Measurements from ENCODE around the gene MRTO4. TPM values are rescaled to one million over a fixed set of nuclear protein-coding genes. Genes with fewer than 3 reads are reported as not detected.

Gene MRTO4
- total and polyA plus RNA-seq, 9 of the 15 experiments (the other 6 are each of a cell fraction or from before 2014, with no cell fraction given) = 62.0 to 173 (median 146) TPM

- no peaks in the 10 kb centered on the region for H3K27me3 ChIP-seq (ENCODE audit: control insufficient read depth in 2 of 2, insufficient read depth in 2 of 2, low read length in 2 of 2)
- ATAC-seq (no peak), DNase-seq (ENCODE audit: extremely low read depth in 1 of 4, low spot score in 3 of 4) (no peak), FAIRE-seq (no peak)
- H3K9me3 ChIP-seq (replicated peaks; ENCODE audit: control insufficient read depth, insufficient read depth, low read depth, low read length) = no peaks in the 10 kb centered on the region
- H3K9ac ChIP-seq (ENCODE audit: insufficient read depth in 1 of 2, low read depth in 2 of 2, low read length in 2 of 2) = 0 out of 4 replicates have a peak overlapping the region, but pooled peaks of 1 of the 2 experiments have one; percentile 11
- H3K36me3 ChIP-seq (ENCODE audit: control insufficient read depth, insufficient read depth, low read length) = peaks cover 58% of the 10 kb centered on the region
- H3K27ac ChIP-seq (ENCODE audit: extremely low read depth, low read depth, low read length) = peak overlapping the region; percentile 51; the same call in 1 of the 3 replicates
- H2AFZ ChIP-seq (ENCODE audit: low read depth, low read length) = no peak overlapping the region
- ChIA-PET POLR2A (interaction anchor here (1.3 to 2.9 kb wide), 4 partner anchors 8 to 60 kb away, joined by 5 to 19 read pairs (median 10); no protein-coding TSS in a partner anchor), CTCF (ENCODE audit: low intra/inter-chr PET ratio) (no interaction called here)
- H3K9me1 ChIP-seq (ENCODE audit: control insufficient read depth, insufficient read depth, low read length) = peaks cover 10% of the 10 kb centered on the region
- peaks cover 100% of the 10 kb centered on the region for H3K79me2 ChIP-seq (ENCODE audit: control insufficient read depth, insufficient read depth, low read length)
- intact Hi-C loops (cut with micrococcal nuclease) = no loop called here
- peaks cover 49% of the 10 kb centered on the region for H4K20me1 ChIP-seq (replicated peaks; ENCODE audit: control insufficient read depth, insufficient read depth, low read length)
- H3K4me3 ChIP-seq = no peak overlapping the region
- in situ Hi-C loops (cut with MboI) = no loop called here
- peak overlapping the region; percentile 58; the same call in 1 of the 2 replicates for H3K4me2 ChIP-seq (ENCODE audit: insufficient read depth, low read length)
- no TSS peak for BruUV-seq (replicated peaks)
- 33% methylated on average over 1 of the region's 1 CpG for WGBS (ENCODE audit: insufficient coverage, low coverage, missing lambda C conversion rate)
- peaks cover 22 to 38% of the 10 kb centered on the region in 2 experiments for H3K4me1 ChIP-seq (replicated peaks in 1 of 2; ENCODE audit: control insufficient read depth in 2 of 2, insufficient read depth in 2 of 2, low read length in 2 of 2)
- peak; percentile 38; the same call in 1 of the 2 replicates for TF ChIP-seq MAFG (tag; conservative IDR thresholded peaks at IDR 0.05)
- TF ChIP-seq WHSC1 (IDR thresholded peaks at IDR 0.05; ENCODE audit: low read length) = no peak
- TF ChIP-seq ZNF668 (CRISPR knock-in tag; IDR thresholded peaks at IDR 0.05) = no peak
- no peak for TF ChIP-seq SREBF2 (CRISPR knock-in tag; IDR thresholded peaks at IDR 0.05)
- no peak for TF ChIP-seq CBX2 (IDR thresholded peaks at IDR 0.05; ENCODE audit: insufficient read depth, low read length, poor library complexity, severe bottlenecking)
- no peak for TF ChIP-seq MEIS2 (IDR thresholded peaks at IDR 0.05; ENCODE audit: partially characterized antibody)
- TF ChIP-seq ZNF75A (CRISPR knock-in tag; IDR thresholded peaks at IDR 0.05) = no peak
- TF ChIP-seq EHMT2 (IDR thresholded peaks at IDR 0.05) = no peak
- TF ChIP-seq POLR2H (tag; IDR thresholded peaks at IDR 0.05; ENCODE audit: low read depth) = no peak
- TF ChIP-seq NFE2 (IDR thresholded peaks at IDR 0.05; ENCODE audit: low read depth) = peak; percentile 43
- no peak for TF ChIP-seq GTF2A2 (tag; IDR thresholded peaks at IDR 0.05)
- TF ChIP-seq HMG20B (CRISPR knock-in tag; IDR thresholded peaks at IDR 0.05) = no peak
- no peak for TF ChIP-seq GATAD2B (IDR thresholded peaks at IDR 0.05; ENCODE audit: borderline replicate concordance)
- no peak for TF ChIP-seq TAF1 (IDR thresholded peaks at IDR 0.05; ENCODE audit: control insufficient read depth, extremely low read depth, insufficient read depth, low read length, severe bottlenecking)
- no peak for TF ChIP-seq SP2 (IDR thresholded peaks at IDR 0.05; ENCODE audit: extremely low read depth, low read depth, low read length, poor library complexity, severe bottlenecking)
- no peak for TF ChIP-seq POLR3A (IDR thresholded peaks at IDR 0.05; ENCODE audit: borderline replicate concordance, extremely low read depth, insufficient read depth, insufficient read length)
- TF ChIP-seq COPS2 (conservative IDR thresholded peaks at IDR 0.05) = no peak
- TF ChIP-seq PHF8 (IDR thresholded peaks at IDR 0.05; ENCODE audit: borderline replicate concordance, low read length) = no peak
- TF ChIP-seq ZNF445 (CRISPR knock-in tag; IDR thresholded peaks at IDR 0.05; ENCODE audit: low read depth) = no peak
- TF ChIP-seq POLR2B (IDR thresholded peaks at IDR 0.05; ENCODE audit: low read depth, partially characterized antibody) = no peak
- TF ChIP-seq PHF20 (IDR thresholded peaks at IDR 0.05; ENCODE audit: partially characterized antibody) = no peak
- TF ChIP-seq TCFL5 (CRISPR knock-in tag; conservative IDR thresholded peaks at IDR 0.05) = no peak
- TF ChIP-seq E2F1 (CRISPR knock-in tag; IDR thresholded peaks at IDR 0.05) = no peak
Observed at GRCh38 chr1:19205403-19205802, 46.2 kb upstream of the MRTO4 start.

All from K562 (cell line).